Stimulated activated CD8-positive, alpha-beta memory T cell treated with anti-CD3 and anti-CD28 coated beads, Interleukin-12 subunit alpha, Interleukin-12 subunit beta, amount 100 ng/mL, for 4 hours (primary cell): Measurements from ENCODE around the gene ITPKB.

Source experiments
- DNase-seq: peaks from one replicate; pipeline ENCODE4 v3.0.0-alpha.2; 2020; ENCODE audit warnings: low read depth

Gene ITPKB

DNA sequence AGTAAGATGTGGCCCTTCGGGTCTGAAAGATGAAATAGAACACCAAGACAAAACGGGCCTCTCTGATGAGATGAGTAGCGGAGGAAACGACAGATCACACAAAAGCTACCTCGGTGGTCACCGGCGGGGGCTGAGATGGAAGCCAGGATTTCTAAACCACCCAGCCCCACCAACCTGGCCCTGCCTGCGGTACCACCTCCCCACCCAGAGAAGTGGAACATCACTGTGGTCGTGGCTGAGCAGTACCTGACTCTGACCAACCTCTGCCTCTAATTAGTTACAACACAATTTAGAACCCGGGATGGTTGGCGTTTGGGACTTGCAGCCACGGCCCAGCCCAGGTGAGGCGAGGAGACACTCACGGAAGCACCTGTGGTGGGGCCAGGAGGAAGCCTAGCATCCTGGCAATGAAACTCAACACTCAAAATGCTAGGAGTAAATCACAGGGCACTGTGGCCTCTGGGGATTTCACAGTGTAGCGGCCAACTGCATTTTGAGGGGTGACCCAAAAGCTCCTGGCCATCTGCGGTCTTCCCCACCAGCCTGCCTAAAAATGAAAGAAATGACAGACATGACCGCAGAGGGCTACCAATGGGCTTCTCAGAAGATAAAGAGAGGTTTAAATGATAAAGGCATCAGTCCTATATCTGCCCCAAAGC, 73.4 kb downstream of the ITPKB start:
- DNase-seq: no peak

GRCh38 chr1:226664413-226665101, 74.5 kb downstream of the ITPKB start:
- no peak for DNase-seq

- DNase-seq: no peak
Measured at GRCh38 chr1:226663327-226663704, 75.8 kb downstream of the ITPKB start.

DNA sequence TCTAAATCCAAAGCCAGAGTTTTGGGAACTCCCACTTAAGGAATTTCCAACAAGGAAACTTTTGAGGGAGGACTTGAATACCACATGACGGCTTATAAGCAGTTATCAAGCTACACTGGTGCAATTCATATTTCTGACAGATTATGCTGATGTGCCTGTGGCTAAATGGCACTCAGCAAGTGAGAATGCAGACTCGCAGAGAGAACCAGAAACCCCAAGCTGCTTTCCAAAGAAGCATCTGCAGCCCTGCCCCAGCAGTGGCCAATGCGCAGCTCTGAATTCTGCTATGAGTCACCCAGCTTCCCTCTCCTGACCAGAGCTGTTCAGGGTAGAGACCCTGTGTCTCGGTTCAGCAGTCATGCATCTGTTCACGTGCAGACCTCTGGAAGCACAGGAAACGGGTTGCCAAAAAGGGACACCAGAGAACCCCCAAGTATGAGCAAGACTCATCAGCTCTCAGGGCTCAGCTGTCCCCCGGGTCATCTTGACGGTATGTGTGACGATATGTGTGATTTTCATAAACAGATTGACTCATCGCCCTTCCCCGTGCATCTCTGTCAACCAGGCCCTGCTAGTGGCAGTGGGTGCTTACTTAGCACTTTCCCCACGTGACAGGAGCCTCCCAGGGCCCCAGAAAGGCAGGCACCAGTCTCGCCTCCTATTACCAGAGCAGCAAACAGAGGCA, 76.3 kb downstream of the ITPKB start:
- DNase-seq: peak; percentile 73

DNA sequence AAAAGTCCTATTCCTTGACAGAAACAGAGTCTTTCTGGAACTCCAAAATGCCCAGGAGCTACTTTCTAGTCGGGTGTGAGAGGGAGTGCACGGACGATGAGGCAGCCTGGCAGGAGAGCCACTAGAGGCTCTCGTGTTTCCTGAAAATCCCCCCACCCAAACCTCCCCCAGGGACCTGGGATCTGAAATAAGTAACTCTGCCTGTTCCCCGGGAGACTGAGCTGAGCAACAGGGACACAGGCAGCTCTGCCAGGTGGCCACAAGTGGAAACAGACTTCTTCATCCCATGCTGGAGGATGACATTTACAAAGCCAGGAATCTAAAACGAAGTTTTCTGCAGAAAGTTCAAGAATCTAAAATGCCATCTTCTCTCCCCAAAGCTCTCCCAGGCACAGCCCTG, 77.1 kb downstream of the ITPKB start:
- DNase-seq: no peak

DNA sequence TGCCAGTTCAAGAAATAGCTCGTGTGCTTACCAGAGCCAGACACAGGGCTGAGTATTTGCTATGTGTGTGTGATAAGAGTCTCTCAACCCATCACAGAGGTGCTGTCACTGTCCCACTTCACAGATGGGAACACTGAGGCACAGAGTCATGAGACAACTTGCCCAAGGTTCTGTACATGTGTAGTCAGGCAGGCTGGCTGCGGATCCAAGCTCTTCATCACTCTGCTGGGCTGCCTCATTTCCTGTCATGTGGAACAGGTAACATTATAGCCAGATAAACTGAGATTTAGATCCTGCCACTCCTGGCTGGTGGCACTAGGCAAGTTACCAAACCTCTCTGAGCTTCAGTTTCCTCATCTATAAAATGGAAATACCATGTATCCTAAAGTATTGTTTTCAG, 77.8 kb downstream of the ITPKB start:
- DNase-seq: no peak

- no peak for DNase-seq
Measured at GRCh38 chr1:226660410-226661182, 78.5 kb downstream of the ITPKB start.

- DNase-seq: no peak
Measured at GRCh38 chr1:226659641-226660040, 79.4 kb downstream of the ITPKB start.

DNA sequence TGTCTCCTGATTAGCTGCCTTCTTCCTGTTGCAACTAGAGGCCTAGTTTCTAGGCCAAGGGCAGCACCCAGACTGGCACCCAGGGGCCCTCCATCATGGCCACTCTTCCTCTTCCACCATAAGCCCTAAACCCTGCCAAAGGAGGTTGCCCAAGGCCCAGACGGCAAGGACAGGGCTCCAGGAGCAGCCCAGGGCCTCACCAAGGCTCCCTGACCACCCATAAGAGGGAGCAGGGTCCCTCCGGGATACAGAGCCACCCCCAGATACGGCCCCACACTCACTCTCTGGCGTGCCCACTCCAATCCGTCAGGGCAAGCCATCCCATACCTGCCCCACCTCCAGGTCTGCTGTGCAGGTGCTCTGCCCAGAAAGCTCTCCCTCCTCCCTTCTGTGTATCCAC, 79.9 kb downstream of the ITPKB start:
- DNase-seq: no peak

DNA sequence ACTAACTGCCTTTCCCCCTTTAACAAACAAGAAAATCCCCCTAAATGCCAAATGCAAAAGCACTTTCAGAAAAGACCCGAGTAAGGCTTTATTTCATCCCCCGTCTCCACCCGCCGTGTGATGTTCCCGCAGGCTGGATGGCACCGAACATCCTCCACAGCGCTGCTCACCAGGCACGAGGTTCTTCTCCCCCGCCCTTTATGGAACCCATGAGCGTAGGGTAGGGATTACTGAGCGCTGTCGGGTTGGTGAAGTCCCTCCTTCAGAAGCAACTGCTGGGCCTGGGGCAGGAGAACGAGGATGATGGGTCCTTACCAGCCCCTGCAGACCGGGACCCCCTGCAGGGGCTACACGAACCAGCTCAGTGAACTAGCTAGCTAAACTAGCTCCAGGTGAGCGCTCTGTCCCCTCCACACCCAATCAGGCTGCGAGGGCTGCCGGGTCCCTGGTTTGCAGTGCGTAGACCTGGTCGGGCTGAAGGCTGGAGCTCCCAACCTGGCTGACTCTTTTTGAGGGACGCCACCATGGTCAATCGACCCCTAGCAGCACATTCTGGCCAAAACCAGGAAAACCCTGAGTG, 80.4 kb downstream of the ITPKB start:
- DNase-seq: no peak

GRCh38 chr1:226657895-226658545, 81.1 kb downstream of the ITPKB start:
- no peak for DNase-seq

GRCh38 chr1:226656601-226657277, 82.3 kb downstream of the ITPKB start:
- no peak for DNase-seq

GRCh38 chr1:226656201-226656600, 82.9 kb downstream of the ITPKB start:
- DNase-seq: no peak

DNA sequence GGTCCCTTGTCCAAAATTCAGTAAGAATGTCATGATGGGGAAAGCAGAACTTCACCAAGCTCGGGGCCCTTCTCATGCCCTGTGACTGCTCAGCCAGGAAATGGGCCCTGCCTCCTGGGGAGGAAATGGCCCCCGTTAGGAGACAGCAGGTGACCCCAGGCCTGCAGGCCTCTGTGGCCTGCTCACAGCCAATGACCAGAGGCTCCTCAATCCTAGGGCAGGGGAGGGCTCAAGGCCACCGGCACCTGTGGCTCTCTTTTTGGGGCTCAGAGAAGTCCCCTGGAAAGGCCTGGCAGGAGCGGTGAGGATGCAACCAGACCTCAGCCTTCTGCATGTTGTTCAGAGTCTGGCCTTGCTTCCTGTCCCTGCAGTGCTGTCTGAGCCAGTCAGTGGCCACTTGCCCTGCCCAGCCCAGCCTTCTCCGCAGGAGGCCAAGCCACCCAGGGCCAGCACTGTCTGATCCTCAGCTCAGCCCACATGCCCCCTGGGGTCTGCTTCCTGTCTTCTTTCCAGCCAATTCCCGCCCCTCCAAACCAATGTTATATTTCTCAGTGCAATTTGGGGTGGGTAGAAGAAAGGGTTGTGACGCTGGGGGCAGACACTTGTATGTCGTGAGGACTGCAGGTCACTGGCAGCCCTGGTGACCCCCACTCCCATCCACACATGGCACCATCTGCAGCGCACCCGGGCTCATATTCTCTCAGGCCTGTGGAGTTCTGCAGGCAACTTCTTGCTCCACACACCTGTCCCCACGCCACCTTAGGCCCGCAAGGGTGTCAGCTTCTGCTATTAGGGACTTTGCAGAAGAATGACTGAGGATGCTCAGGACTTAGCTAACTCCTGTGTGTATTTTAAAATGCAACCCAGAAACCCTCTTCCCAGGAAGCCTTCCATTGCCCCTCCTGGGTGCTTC, 83.6 kb downstream of the ITPKB start:
- DNase-seq: no peak

- DNase-seq: no peak
Measured at GRCh38 chr1:226654668-226655055, 84.4 kb downstream of the ITPKB start.

DNA sequence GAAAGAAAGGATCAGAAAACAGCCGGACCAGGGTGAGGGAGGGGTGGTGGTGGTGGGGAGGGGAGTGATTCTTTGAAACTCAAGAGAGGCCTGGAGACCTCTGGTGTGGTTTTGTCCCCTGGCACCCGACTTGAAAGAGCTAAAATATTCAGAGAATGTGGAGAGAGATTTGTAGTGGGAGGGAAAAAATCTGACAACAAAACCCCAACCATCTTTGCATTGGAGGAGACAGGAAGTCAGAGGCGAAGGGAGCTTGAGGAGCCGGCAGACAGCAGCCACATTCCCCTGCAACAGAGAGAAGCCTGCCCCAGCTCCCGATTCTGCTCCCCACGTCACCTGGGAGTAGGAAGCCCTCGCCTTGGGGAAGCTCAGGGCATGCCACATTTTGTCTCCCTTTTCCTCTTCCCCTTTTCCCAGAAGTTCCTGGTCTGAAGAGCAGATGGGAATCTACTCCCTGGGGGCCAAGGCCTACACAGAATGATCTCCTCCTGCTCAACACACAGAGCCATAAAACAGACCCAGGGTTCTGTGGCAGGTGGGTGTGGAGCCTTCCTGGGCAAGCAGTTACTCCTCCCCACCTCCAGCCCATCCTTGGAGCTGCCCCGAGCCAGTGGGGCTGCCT, 84.9 kb downstream of the ITPKB start:
- no peak for DNase-seq

GRCh38 chr1:226653311-226653921, 85.7 kb downstream of the ITPKB start:
- DNase-seq: peak; percentile 34

DNA sequence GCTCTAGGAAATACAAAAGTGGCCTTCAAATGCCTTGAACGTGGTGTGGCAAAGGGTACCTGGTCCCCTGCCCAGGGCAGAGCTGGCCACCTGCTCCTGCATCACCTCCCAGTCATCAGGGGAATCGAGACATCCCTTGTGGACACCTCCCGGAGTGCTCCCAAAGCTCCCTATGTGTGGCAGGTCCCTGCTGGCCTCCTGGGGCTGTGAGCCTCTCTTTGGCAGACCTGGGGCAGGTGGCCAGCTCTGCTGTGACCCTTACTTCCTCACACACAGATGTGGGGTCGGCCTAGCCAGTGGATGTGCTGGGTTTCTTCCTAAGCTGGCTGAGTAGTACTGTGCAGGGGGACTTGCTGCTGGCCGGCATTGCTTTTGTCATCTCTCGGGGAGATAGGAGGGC, 86.5 kb downstream of the ITPKB start:
- DNase-seq: no peak

GRCh38 chr1:226651732-226652105, 87.4 kb downstream of the ITPKB start:
- no peak for DNase-seq
